PC-3 (cell line): ENCODE measurements around the gene DPF3.

Experiments
- CTCF ChIP-seq: fragments of 300-600 bp; sonication (generic); conservative IDR thresholded peaks from 2 replicates; pipeline ENCODE4 v1.5.1; 2017; ENCODE audit warnings: antibody characterized with exemption, low read depth, mild to moderate bottlenecking, low read length
- EZH2 ChIP-seq: fragments of 300-600 bp; sonication (generic); IDR thresholded peaks from one replicate; pipeline ENCODE4 v1.6.1; 2017; ENCODE audit warnings: antibody characterized with exemption, mild to moderate bottlenecking, low read length; ENCODE audit not compliant: unreplicated experiment
- EZH2phosphoT487 ChIP-seq: fragments of 300-600 bp; sonication (generic); IDR thresholded peaks from 2 replicates; pipeline ENCODE4 v1.6.1; 2018; ENCODE audit warnings: mild to moderate bottlenecking, antibody characterized with exemption, low read length, borderline replicate concordance

- TF ChIP-seq EZH2: no peak
- TF ChIP-seq CTCF: no peak
- TF ChIP-seq EZH2phosphoT487: no peak
Measured at GRCh38 chr14:72740504-72740961, 153.4 kb downstream of the DPF3 start.
